Loucy (cell line): ENCODE data around the gene PLEKHG4.

Experiments
- EZH2phosphoT487 ChIP-seq: fragments of 200-600 bp; IDR thresholded peaks from 2 replicates; pipeline ENCODE4 v1.6.1; 2018; ENCODE audit warnings: antibody characterized with exemption, mild to moderate bottlenecking, moderate library complexity, borderline replicate concordance
- TF ChIP-seq, protein P1 (sequence below): fragments of 200-600 bp; sonication (generic); conservative IDR thresholded peaks from 2 replicates; pipeline ENCODE4 v1.5.1; 2014; ENCODE audit warnings: mild to moderate bottlenecking, antibody characterized with exemption, low read length

- TF ChIP-seq, protein P1, sequence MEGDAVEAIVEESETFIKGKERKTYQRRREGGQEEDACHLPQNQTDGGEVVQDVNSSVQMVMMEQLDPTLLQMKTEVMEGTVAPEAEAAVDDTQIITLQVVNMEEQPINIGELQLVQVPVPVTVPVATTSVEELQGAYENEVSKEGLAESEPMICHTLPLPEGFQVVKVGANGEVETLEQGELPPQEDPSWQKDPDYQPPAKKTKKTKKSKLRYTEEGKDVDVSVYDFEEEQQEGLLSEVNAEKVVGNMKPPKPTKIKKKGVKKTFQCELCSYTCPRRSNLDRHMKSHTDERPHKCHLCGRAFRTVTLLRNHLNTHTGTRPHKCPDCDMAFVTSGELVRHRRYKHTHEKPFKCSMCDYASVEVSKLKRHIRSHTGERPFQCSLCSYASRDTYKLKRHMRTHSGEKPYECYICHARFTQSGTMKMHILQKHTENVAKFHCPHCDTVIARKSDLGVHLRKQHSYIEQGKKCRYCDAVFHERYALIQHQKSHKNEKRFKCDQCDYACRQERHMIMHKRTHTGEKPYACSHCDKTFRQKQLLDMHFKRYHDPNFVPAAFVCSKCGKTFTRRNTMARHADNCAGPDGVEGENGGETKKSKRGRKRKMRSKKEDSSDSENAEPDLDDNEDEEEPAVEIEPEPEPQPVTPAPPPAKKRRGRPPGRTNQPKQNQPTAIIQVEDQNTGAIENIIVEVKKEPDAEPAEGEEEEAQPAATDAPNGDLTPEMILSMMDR, result no peak
- TF ChIP-seq EZH2phosphoT487, result no peak
These were observed 8.4 kb upstream of the PLEKHG4 start for GRCh38 chr16:67270931-67271338.
